Thyroid gland (tissue), 4 donors: ENCODE measurements around the gene CCNJL. TPM values are rescaled to one million over a fixed set of nuclear protein-coding genes. Genes with fewer than 3 reads are reported as not detected.

ENCODE experiments used
- DNase-seq, 2 donors: peaks; one replicate each; pipeline ENCODE4 v3.0.0-alpha.2; 2019
- H3K27ac ChIP-seq, 3 donors: fragments of 200-600 bp; sonication (generic); 1 replicate in 2 of 3; 2 replicates in 1 of 3; pipeline ENCODE4 v1.5.1; 2016 to 2019; ENCODE audit warnings: mild to moderate bottlenecking in 1 of 3, moderate library complexity in 1 of 3
- H3K27me3 ChIP-seq: fragments of 200-600 bp; sonication (generic); one replicate; pipeline ENCODE4 v1.5.1; 2019
- H3K36me3 ChIP-seq, 2 donors: fragments of 200-600 bp; sonication (generic); one replicate each; pipeline ENCODE4 v1.5.1; 2016 to 2019
- H3K4me1 ChIP-seq, 2 donors: fragments of 200-600 bp; sonication (generic); one replicate each; pipeline ENCODE4 v1.5.1; 2017 to 2019
- H3K4me3 ChIP-seq, 3 donors: fragments of 200-600 bp; sonication (generic); replicated peaks in 1 of 3; 1 replicate in 2 of 3; 2 replicates in 1 of 3; pipeline ENCODE4 v1.5.1; 2016; ENCODE audit warnings: mild to moderate bottlenecking in 1 of 3
- H3K9me3 ChIP-seq: fragments of 200-600 bp; sonication (generic); one replicate; pipeline ENCODE4 v1.5.1; 2017
- CTCF ChIP-seq, 6 experiments: fragments of 200-600 bp in 3 of 6; fragments of 450-650 bp in 3 of 6; sonication (generic) in 3 of 6; IDR thresholded peaks; one replicate each; pipeline ENCODE4 v1.5.1; 2016 to 2019; ENCODE audit warnings: antibody characterized with exemption in 6 of 6, mild to moderate bottlenecking in 2 of 6, inconsistent platforms in 1 of 6, moderate library complexity in 1 of 6
- POLR2A ChIP-seq, 2 donors: fragments of 450-650 bp; IDR thresholded peaks; one replicate each; pipeline ENCODE4 v1.6.1; 2017; ENCODE audit warnings: antibody characterized with exemption in 2 of 2, mild to moderate bottlenecking in 2 of 2, moderate library complexity in 1 of 2
- WGBS, 2 donors: methylation state at CpG; one replicate each; pipeline ENCODE4 v1.1.5; 2017; 5-methylcytosine and 5-hydroxymethylcytosine counted together
- intact Hi-C: fragments of 100-400 bp; cut with DNase I; formaldehyde crosslinking; loops from one replicate; pipeline ENCODE4 v1.15.1; 2023
- total RNA-seq, 4 donors: library from RNA; depleted of rRNA; stranded (reverse); fragments of >200 nt; gene quantifications; one replicate each; pipeline ENCODE4 v1.2.3, GENCODE V29; 2016

The CCNJL gene
- total RNA-seq, 4 donors from 2014 or later = 6.3 to 11.8 (median 10.0) TPM

DNA sequence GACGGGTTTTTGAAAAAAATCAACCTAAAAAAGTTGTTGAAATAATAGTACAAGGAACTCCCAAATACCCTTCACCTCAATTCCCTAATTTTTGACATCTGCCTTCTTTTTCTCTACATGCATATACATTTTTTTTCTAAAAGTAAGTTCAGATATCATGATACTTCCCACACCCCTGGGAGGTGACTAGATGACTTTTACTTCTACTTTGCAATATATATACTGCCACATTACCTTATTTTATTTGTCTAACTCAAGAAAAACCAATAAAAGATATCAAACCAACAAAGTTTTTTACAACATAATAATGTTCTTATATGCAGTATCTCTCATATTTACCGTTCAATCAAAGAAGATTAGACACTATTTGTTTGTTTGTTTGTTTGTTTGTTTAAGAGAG is 31.1 kb downstream of the CCNJL start:
- Histone ChIP-seq H3K4me3 (no peak overlapping the region), H3K9me3 (no peaks in the 10 kb centered on the region), H3K27ac (no peak overlapping the region), H3K27me3 (no peaks in the 10 kb centered on the region), H3K4me1 (peaks cover 0 to 3% of the 10 kb centered on the region in 2 donors), H3K36me3 (peaks cover 3 to 4% of the 10 kb centered on the region in 2 donors)
- 89 to 94% methylated on average over 2 of the region's 2 CpGs for WGBS, 2 donors
- DNase-seq = no peak
- intact Hi-C loops = no loop called here
- TF ChIP-seq CTCF (IDR thresholded peaks at IDR 0.05) (no peak), POLR2A (IDR thresholded peaks at IDR 0.05) (no peak)

DNA sequence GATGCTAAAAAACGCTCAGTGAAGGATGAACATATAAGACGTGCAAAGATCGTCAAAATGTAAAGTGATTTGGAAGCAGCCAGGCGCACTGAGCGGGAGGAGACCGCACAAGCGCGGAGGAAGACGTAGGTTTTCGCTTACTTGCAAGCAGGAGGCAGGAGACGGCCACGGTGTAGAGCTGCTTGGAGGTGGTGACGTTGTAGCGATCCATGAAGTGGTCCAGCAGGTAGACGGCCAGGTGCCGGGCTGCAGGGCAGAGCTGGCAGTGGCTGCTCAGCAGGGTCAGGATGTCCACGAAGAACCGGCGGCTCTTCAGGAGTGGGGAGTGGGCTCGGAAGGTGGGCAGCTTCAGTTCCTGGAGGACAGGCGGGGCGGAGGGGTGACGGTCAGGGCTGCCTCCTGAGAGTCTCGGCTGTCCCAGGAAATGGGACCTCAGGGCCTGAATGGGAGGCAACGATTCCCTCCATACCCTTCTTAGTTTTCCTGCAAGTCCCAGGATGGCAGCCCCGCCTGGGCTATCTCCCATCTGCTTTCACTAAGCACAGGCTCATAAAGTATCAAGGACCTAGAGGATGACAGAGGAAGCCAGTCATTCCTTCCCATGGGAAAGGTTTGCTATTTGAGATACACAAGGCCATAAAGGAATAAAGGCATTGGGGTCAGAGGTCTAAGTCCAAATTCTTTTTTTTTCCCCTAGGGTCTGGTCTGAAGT is 31.8 kb downstream of the CCNJL start:
- Histone ChIP-seq H3K27me3 (no peaks in the 10 kb centered on the region), H3K27ac (no peak overlapping the region), H3K4me1 (no peaks in the 10 kb centered on the region), H3K9me3 (no peaks in the 10 kb centered on the region), H3K36me3 (peaks cover 3 to 4% of the 10 kb centered on the region in 2 donors), H3K4me3 (no peak overlapping the region)
- intact Hi-C loops = no loop called here
- no peak for DNase-seq
- WGBS, 2 donors = 95 to 96% methylated on average over 26 of the region's 26 CpGs
- no peak for TF ChIP-seq POLR2A (IDR thresholded peaks at IDR 0.05)
- no peak for TF ChIP-seq CTCF (IDR thresholded peaks at IDR 0.05)

- Histone ChIP-seq H3K4me1 (no peaks in the 10 kb centered on the region), H3K4me3 (no peak overlapping the region), H3K27ac (no peak overlapping the region), H3K36me3 (peaks cover 3 to 4% of the 10 kb centered on the region in 2 donors), H3K27me3 (no peaks in the 10 kb centered on the region), H3K9me3 (no peaks in the 10 kb centered on the region)
- no peak for TF ChIP-seq POLR2A (IDR thresholded peaks at IDR 0.05)
- no peak for TF ChIP-seq CTCF (IDR thresholded peaks at IDR 0.05)
- intact Hi-C loops = no loop called here
- WGBS, 2 donors = 74 to 76% methylated on average over 5 to 6 of the region's 7 CpGs
- DNase-seq = no peak
These were observed 34.0 kb downstream of the CCNJL start for GRCh38 chr5:160278343-160278742.

- intact Hi-C loops = no loop called here
- H3K27me3 ChIP-seq = no peaks in the 10 kb centered on the region
- TF ChIP-seq CTCF (IDR thresholded peaks at IDR 0.05) (no peak), POLR2A (IDR thresholded peaks at IDR 0.05) (no peak)
- no peak overlapping the region for H3K27ac ChIP-seq
- WGBS, 2 donors = 72 to 90% methylated on average over 5 of the region's 5 CpGs
- no peaks in the 10 kb centered on the region for H3K9me3 ChIP-seq
- no peak overlapping the region for H3K4me3 ChIP-seq
- H3K36me3 ChIP-seq = peaks cover 3 to 4% of the 10 kb centered on the region in 2 donors
- no peak for DNase-seq
- peaks cover 22 to 32% of the 10 kb centered on the region in 2 donors for H3K4me1 ChIP-seq
These were observed 37.9 kb downstream of the CCNJL start for GRCh38 chr5:160274483-160274931.

DNA sequence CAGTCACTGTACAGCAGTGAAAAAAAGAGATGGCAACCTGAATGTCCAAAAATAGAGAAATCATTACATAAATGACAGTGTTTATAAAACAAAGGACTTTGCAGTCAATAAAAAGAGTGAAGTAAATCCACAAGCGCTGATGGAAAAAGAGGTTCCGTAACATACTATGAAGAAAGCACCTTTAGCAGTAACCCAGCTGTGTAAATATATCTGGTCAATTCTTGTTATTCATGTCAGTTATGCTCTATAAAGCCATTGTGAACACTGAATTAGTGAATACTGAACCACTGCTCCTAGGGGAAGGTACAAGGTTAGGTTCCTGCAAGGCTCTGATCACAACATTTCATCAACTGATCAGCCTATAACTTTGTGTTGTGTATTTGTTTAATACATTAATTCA is 39.5 kb downstream of the CCNJL start:
- intact Hi-C loops = no loop called here
- TF ChIP-seq POLR2A (IDR thresholded peaks at IDR 0.05) (no peak), CTCF (IDR thresholded peaks at IDR 0.05) (no peak)
- no peak overlapping the region for H3K4me3 ChIP-seq
- H3K36me3 ChIP-seq = peaks cover 0 to 4% of the 10 kb centered on the region in 2 donors
- no peak for DNase-seq
- H3K4me1 ChIP-seq = peaks cover 37 to 48% of the 10 kb centered on the region in 2 donors
- H3K27ac ChIP-seq = peak overlapping the region in 1 of 3 donors; percentile 86
- no peaks in the 10 kb centered on the region for H3K27me3 ChIP-seq
- H3K9me3 ChIP-seq = no peaks in the 10 kb centered on the region
- 95 to 98% methylated on average over 2 of the region's 2 CpGs for WGBS, 2 donors
